Suprapubic skin (tissue), 3 donors: ENCODE data around the gene DPYSL4.

Experiments
- CTCF ChIP-seq, 2 donors: fragments of 200-600 bp in 1 of 2; fragments of 450-650 bp in 1 of 2; sonication (generic) in 1 of 2; IDR thresholded peaks; one replicate each; pipeline ENCODE4 v1.5.1; 2016 to 2019; ENCODE audit warnings: antibody characterized with exemption in 2 of 2, mild to moderate bottlenecking in 1 of 2, moderate library complexity in 1 of 2
- POLR2AphosphoS5 ChIP-seq, 3 donors: sonication (generic); formaldehyde crosslinking; IDR thresholded peaks; one replicate each; pipeline ENCODE4 v1.6.1; 2017; ENCODE audit warnings: antibody characterized with exemption in 3 of 3

- TF ChIP-seq POLR2AphosphoS5 (IDR thresholded peaks at IDR 0.05), result no peak
- no peak for TF ChIP-seq CTCF (IDR thresholded peaks at IDR 0.05)
Observed at GRCh38 chr10:132210766-132211165, 24.0 kb downstream of the DPYSL4 start.
